Neural progenitor cell (in vitro differentiated cells): ENCODE results near the gene BPNT1. TPM values are rescaled to one million over a fixed set of nuclear protein-coding genes. Genes with fewer than 3 reads are reported as not detected.

ENCODE experiments used
- DNase-seq: peaks from one replicate; pipeline ENCODE4 v3.0.0-alpha.2; 2016; ENCODE audit warnings: low spot score
- H2AFZ ChIP-seq: fragments of 200-600 bp; sonication (generic); replicated peaks from 2 replicates; pipeline ENCODE4 v1.6.1; 2016; ENCODE audit warnings: antibody characterized with exemption
- H3F3A ChIP-seq: fragments of 200-600 bp; sonication (generic); 2 replicates; pipeline ENCODE4 v1.6.1; 2016; ENCODE audit warnings: antibody characterized with exemption, low read depth
- H3K27ac ChIP-seq: fragments of 200-600 bp; sonication (generic); 2 replicates; pipeline ENCODE4 v1.5.1; 2016; ENCODE audit warnings: mild to moderate bottlenecking
- H3K27me3 ChIP-seq: fragments of 200-600 bp; sonication (generic); 2 replicates; pipeline ENCODE4 v1.6.1; 2016; ENCODE audit warnings: mild to moderate bottlenecking, moderate library complexity
- H3K36me3 ChIP-seq: fragments of 200-600 bp; sonication (generic); 2 replicates; pipeline ENCODE4 v1.5.1; 2016
- H3K4me1 ChIP-seq: fragments of 200-600 bp; sonication (generic); 2 replicates; pipeline ENCODE4 v1.6.1; 2016; ENCODE audit warnings: mixed run types
- H3K4me2 ChIP-seq: fragments of 200-600 bp; sonication (generic); 2 replicates; pipeline ENCODE4 v1.6.1; 2016
- H3K4me3 ChIP-seq: fragments of 200-600 bp; sonication (generic); 2 replicates; pipeline ENCODE4 v1.5.1; 2016
- H3K79me2 ChIP-seq: fragments of 200-600 bp; sonication (generic); 2 replicates; pipeline ENCODE4 v1.6.1; 2016; ENCODE audit warnings: low read depth
- H3K9ac ChIP-seq: fragments of 200-600 bp; sonication (generic); 2 replicates; pipeline ENCODE4 v1.6.1; 2016
- H3K9me3 ChIP-seq: fragments of 200-600 bp; sonication (generic); 2 replicates; pipeline ENCODE4 v1.5.1; 2016; ENCODE audit warnings: low read depth
- H4K20me1 ChIP-seq: fragments of 200-600 bp; sonication (generic); 2 replicates; pipeline ENCODE4 v1.6.1; 2016; ENCODE audit warnings: low read depth
- H3K27ac Mint-ChIP-seq: 3 replicates; pipeline ENCODE4 v1.8.0; 2021; ENCODE audit warnings: mixed read lengths
- H3K27me3 Mint-ChIP-seq: 2 replicates; pipeline ENCODE4 v1.8.0; 2022; ENCODE audit warnings: low read depth, mild to moderate bottlenecking, inconsistent platforms, moderate library complexity, mixed read lengths; ENCODE audit not compliant: insufficient read depth
- H3K36me3 Mint-ChIP-seq: 3 replicates; pipeline ENCODE4 v1.8.0; 2021; ENCODE audit warnings: mixed read lengths
- H3K4me1 Mint-ChIP-seq: 3 replicates; pipeline ENCODE4 v1.8.0; 2021; ENCODE audit warnings: mixed read lengths
- H3K4me3 Mint-ChIP-seq: 3 replicates; pipeline ENCODE4 v1.8.0; 2021; ENCODE audit warnings: mild to moderate bottlenecking, moderate library complexity, mixed read lengths
- H3K9me3 Mint-ChIP-seq: 3 replicates; pipeline ENCODE4 v1.8.0; 2020; ENCODE audit warnings: mixed read lengths
- EZH2 ChIP-seq: fragments of 200-600 bp; sonication (generic); IDR thresholded peaks from 2 replicates; pipeline ENCODE4 v1.6.1; 2017; ENCODE audit warnings: antibody characterized with exemption, mild to moderate bottlenecking, moderate library complexity
- EZH2phosphoT487 ChIP-seq: fragments of 200-600 bp; sonication (generic); IDR thresholded peaks from 2 replicates; pipeline ENCODE4 v1.6.1; 2017; ENCODE audit warnings: antibody characterized with exemption
- total RNA-seq: library from RNA; depleted of rRNA; stranded (reverse); fragments of >200 nt; gene quantifications from 2 replicates; pipeline ENCODE4 v1.2.3, GENCODE V29; 2015; ENCODE audit warnings: low replicate concordance
- TF ChIP-seq, protein P1 (sequence below): fragments of 200-600 bp; sonication (generic); IDR thresholded peaks from 2 replicates; pipeline ENCODE4 v1.5.1; 2017; ENCODE audit warnings: antibody characterized with exemption, mild to moderate bottlenecking

The BPNT1 gene, protein sequence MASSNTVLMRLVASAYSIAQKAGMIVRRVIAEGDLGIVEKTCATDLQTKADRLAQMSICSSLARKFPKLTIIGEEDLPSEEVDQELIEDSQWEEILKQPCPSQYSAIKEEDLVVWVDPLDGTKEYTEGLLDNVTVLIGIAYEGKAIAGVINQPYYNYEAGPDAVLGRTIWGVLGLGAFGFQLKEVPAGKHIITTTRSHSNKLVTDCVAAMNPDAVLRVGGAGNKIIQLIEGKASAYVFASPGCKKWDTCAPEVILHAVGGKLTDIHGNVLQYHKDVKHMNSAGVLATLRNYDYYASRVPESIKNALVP
- total RNA-seq: 18.0 and 33.1 TPM in 2 replicates

DNA sequence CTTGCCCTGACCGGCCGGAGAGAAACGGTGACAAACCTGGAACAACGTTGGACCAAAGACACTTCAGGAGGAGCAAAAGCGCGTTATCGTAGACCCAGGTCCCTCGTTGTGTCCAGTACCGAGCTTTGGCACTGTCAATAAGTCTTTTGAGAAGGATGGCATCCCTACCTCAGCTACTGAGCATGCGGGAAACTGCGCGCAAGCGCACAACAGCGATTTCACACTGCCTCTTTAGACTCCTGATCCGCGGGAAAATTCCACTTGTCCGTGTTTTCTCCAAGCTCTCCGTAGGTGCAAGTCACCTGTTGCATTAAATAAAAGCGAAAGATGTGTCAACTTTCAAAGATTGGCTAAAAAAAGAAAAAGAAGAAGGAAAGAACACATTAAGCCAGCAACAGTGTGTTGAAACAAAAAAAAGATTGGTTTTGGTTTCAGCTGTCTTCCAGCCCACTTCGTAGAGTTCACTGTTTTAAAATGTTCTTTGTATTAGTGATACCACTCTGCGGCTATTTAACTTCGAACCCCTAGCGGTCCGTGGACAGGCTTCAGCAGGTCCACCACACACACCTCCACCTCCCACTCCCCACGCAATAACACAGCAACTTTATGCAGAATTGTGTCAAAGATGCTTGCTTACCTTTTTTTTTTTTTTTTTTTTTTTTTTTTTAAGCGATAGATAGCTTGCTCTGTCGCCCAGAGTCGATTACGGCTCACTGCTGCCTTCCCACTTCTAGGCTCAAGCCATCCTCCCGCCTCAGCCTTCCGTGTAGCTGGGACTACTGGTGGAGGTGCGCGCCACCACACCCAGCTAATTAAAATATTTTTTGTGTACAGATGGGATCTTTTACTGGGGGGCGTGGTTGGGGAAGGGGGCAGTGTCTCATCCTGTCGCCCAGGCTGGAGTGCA, at the start of gene BPNT1:
BPNT1 (minus strand) TSS at position 139 of the 907 bp plus-strand sequence. CDS start 9,942 bp downstream, outside the sequence.
- H3K36me3 ChIP-seq: no peaks in the 10 kb centered on the region
- H3K27ac ChIP-seq: no peak within 1 kb of the TSS
- TF ChIP-seq, protein P1, sequence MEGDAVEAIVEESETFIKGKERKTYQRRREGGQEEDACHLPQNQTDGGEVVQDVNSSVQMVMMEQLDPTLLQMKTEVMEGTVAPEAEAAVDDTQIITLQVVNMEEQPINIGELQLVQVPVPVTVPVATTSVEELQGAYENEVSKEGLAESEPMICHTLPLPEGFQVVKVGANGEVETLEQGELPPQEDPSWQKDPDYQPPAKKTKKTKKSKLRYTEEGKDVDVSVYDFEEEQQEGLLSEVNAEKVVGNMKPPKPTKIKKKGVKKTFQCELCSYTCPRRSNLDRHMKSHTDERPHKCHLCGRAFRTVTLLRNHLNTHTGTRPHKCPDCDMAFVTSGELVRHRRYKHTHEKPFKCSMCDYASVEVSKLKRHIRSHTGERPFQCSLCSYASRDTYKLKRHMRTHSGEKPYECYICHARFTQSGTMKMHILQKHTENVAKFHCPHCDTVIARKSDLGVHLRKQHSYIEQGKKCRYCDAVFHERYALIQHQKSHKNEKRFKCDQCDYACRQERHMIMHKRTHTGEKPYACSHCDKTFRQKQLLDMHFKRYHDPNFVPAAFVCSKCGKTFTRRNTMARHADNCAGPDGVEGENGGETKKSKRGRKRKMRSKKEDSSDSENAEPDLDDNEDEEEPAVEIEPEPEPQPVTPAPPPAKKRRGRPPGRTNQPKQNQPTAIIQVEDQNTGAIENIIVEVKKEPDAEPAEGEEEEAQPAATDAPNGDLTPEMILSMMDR: no peak
- no peak for TF ChIP-seq EZH2phosphoT487
- no peak for TF ChIP-seq EZH2
- peak within 1 kb of the TSS; percentile 98 for H3K4me3 Mint-ChIP-seq
- H2AFZ ChIP-seq: peak within 1 kb of the TSS; percentile 95
- peak within 1 kb of the TSS; percentile 11 for H3K9ac ChIP-seq
- no peaks in the 10 kb centered on the region for H3K9me3 ChIP-seq
- H3K27me3 ChIP-seq: no peaks in the 10 kb centered on the region
- DNase-seq: peak; percentile 94
- no peaks in the 10 kb centered on the region for H4K20me1 ChIP-seq
- peak within 1 kb of the TSS; percentile 83 for H3K4me2 ChIP-seq
- H3F3A ChIP-seq: peaks cover 8% of the 10 kb centered on the region
- H3K79me2 ChIP-seq: peaks cover 26% of the 10 kb centered on the region
- no peaks in the 10 kb centered on the region for H3K9me3 Mint-ChIP-seq
- peaks cover 5% of the 10 kb centered on the region for H3K4me1 Mint-ChIP-seq
- H3K27me3 Mint-ChIP-seq: no peaks in the 10 kb centered on the region
- no peak within 1 kb of the TSS for H3K27ac Mint-ChIP-seq
- peaks cover under 1% of the 10 kb centered on the region for H3K4me1 ChIP-seq
- H3K4me3 ChIP-seq: peak within 1 kb of the TSS; percentile 75
- no peaks in the 10 kb centered on the region for H3K36me3 Mint-ChIP-seq

DNA sequence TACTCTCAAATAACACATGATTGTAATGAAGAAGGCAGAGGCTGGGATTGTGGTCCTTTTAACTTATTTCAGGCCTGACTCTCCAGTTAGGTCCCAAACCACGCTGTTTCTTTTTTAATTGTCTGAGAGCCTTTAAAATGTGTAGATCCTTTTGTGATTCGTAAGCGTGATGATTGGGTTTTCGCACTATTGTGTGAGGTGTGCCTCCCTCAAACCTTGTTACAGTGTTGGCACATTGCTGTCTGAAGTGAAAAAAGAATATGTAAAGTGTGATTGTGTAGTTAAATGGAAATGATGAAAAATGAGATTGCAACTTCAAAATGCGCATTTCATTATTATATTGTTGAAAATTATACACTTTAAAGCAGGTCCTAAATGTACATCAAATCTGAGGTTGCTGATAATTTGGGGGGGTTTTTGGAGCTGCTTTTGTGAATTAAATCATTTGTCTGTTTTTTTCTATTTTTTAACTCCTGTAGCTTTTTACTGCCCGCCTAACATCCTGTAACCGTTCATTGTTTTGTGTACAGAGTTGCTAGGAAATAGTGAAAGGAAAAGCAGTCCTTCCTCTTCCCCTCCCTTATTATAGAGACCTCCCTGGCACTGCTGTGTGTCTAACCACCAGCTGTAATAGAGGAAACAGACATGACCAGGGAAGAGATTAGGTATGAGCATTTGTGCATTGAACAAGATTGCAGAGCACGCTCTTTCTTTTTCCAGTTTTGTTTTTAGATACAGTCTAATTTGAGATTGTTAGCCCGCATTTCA, 47.6 kb upstream of the BPNT1 start:
- Histone ChIP-seq H3K27ac (peak overlapping the region; percentile 29), H3K4me2 (no peak overlapping the region)

DNA sequence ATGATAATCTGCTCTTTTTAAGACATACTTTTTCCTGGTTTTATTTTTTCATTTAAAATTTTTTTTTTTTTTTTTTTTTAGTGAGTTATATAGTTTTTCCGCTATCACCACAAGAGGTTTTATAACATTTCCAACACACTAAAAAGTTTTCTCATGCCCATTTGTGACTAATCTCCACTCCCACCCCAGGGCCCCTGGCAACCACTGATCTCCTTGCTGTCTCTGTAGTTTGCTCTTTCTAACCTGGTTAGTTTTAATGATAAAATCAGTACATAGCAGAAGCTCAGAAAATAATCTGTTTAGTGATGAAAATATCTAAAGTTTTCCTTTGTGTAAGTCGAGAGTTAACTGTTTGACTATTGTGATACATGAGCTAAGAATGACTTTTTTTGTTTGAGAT, 46.2 kb upstream of the BPNT1 start:
- no peak for DNase-seq
- Histone ChIP-seq H4K20me1 (no peaks in the 10 kb centered on the region), H3K4me1 (peaks cover 8% of the 10 kb centered on the region), H3K27me3 (no peaks in the 10 kb centered on the region), H3K4me2 (no peak overlapping the region), H3K36me3 (peaks cover 15% of the 10 kb centered on the region), H3K9me3 (no peaks in the 10 kb centered on the region), H2AFZ (no peak overlapping the region), H3K9ac (no peak overlapping the region), H3F3A (no peaks in the 10 kb centered on the region), H3K4me3 (no peak overlapping the region), H3K79me2 (no peaks in the 10 kb centered on the region), H3K27ac (no peak overlapping the region)
- H3K9me3 Mint-ChIP-seq: no peaks in the 10 kb centered on the region
- H3K27ac Mint-ChIP-seq: no peak overlapping the region
- H3K4me1 Mint-ChIP-seq: no peaks in the 10 kb centered on the region
- no peaks in the 10 kb centered on the region for H3K27me3 Mint-ChIP-seq
- TF ChIP-seq, protein P1: no peak
- no peak for TF ChIP-seq EZH2phosphoT487
- TF ChIP-seq EZH2: no peak
- peaks cover 34% of the 10 kb centered on the region for H3K36me3 Mint-ChIP-seq
- H3K4me3 Mint-ChIP-seq: no peak overlapping the region

More for the DNA sequence above, 47.6 kb upstream of the BPNT1 start:
- Mint-ChIP-seq H3K4me3 (no peak overlapping the region), H3K27ac (peak overlapping the region; percentile 7), H3K4me1 (no peaks in the 10 kb centered on the region), H3K27me3 (no peaks in the 10 kb centered on the region), H3K9me3 (no peaks in the 10 kb centered on the region), H3K36me3 (peaks cover 41% of the 10 kb centered on the region)
- peaks cover 15% of the 10 kb centered on the region for H3K36me3 ChIP-seq
- H2AFZ ChIP-seq: no peak overlapping the region
- TF ChIP-seq, protein P1: no peak
- TF ChIP-seq EZH2phosphoT487: no peak
- no peak for TF ChIP-seq EZH2
- H3K9me3 ChIP-seq: no peaks in the 10 kb centered on the region
- H3K27me3 ChIP-seq: no peaks in the 10 kb centered on the region
- H3K4me1 ChIP-seq: peaks cover 8% of the 10 kb centered on the region
- H3F3A ChIP-seq: no peaks in the 10 kb centered on the region
- DNase-seq: peak; percentile 8
- H3K9ac ChIP-seq: peak overlapping the region; percentile 10
- H4K20me1 ChIP-seq: no peaks in the 10 kb centered on the region
- H3K4me3 ChIP-seq: no peak overlapping the region
- no peaks in the 10 kb centered on the region for H3K79me2 ChIP-seq
